Measurements from ENCODE around the gene SMYD3. TPM values are rescaled to one million over a fixed set of nuclear protein-coding genes. Genes with fewer than 3 reads are reported as not detected.

SMYD3 gene
- total and polyA plus RNA-seq, 2 of the 4 experiments (the other 2 are of a cell fraction) = 26.5 to 37.6 TPM

DNA sequence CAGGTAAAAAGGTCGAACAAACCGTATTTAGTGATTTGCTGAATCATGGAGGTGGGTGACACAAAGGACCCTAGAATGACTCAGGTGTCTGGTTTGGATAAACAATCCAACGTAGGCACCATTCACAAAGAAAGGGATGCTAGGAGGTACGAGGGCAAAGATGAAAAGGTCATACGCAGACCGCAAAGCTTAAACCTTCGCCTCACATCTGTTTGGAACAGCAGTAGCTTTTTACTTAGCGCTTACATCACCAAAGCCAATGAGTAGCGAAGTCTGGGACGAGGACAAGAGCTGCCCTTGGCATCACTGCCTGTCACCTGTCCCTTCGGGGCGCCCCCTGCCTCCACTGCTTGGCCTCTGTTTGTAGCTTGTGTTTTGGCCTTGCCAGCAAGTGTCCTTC, 350.2 kb downstream of the SMYD3 start:
- Histone ChIP-seq H3K36me3 (ENCODE audit: control insufficient read depth, insufficient read depth, low read length) (no peaks in the 10 kb centered on the region), H4K8ac (ENCODE audit: low read depth in 2 of 2, low read length in 2 of 2) (no peak overlapping the region; a peak in 1 of 4 replicates), H3K9me1 (ENCODE audit: insufficient read depth, low read length) (peaks cover 14% of the 10 kb centered on the region), H3K18ac (ENCODE audit: low read depth, low read length) (no peak overlapping the region), H3K4me2 (ENCODE audit: low read depth, low read length) (no peak overlapping the region), H3K23ac (ENCODE audit: low read depth, low read length) (no peak overlapping the region), H3K27ac (ENCODE audit: insufficient read depth, low read length) (no peak overlapping the region), H2BK120ac (ENCODE audit: low read depth, low read length) (no peak overlapping the region), H2BK20ac (ENCODE audit: low read depth, low read length) (peak overlapping the region; percentile 7; the same call in 1 of the 2 replicates), H2BK15ac (ENCODE audit: low read depth, low read length) (no peak overlapping the region; the same call in 2 of the 3 replicates), H4K5ac (ENCODE audit: low read depth, low read length) (no peak overlapping the region), H3K14ac (replicated peaks; ENCODE audit: low read depth, low read length) (no peak overlapping the region), H3K27me3 (ENCODE audit: control insufficient read depth, insufficient read depth, low read length) (no peaks in the 10 kb centered on the region), H3K4me3 (ENCODE audit: insufficient read depth, low read depth, low read length) (no peak overlapping the region), H2AK5ac (ENCODE audit: low read depth, low read length) (peak overlapping the region; percentile 13; the same call in 1 of the 2 replicates), H3K9ac (ENCODE audit: low read depth, low read length) (no peak overlapping the region), H4K91ac (ENCODE audit: insufficient read depth, low read depth, low read length) (no peak overlapping the region; the same call in 1 of the 2 replicates), H3K9me3 (ENCODE audit: control insufficient read depth, insufficient read depth, low read length) (no peaks in the 10 kb centered on the region), H3K4ac (ENCODE audit: low read depth, low read length) (peak overlapping the region; percentile 11; the same call in 1 of the 2 replicates), H2AFZ (replicated peaks; ENCODE audit: low read length, poor library complexity) (no peak overlapping the region), H3K4me1 (ENCODE audit: control insufficient read depth, insufficient read depth, low read length) (peaks cover 4% of the 10 kb centered on the region), H3K56ac (ENCODE audit: extremely low read depth, insufficient read depth, low read length) (no peak overlapping the region), H4K20me1 (ENCODE audit: insufficient read depth, low read length) (no peaks in the 10 kb centered on the region), H2AK9ac (replicated peaks; ENCODE audit: low read depth, low read length, poor library complexity) (no peak overlapping the region), H3K79me1 (ENCODE audit: low read depth in 1 of 2, low read length in 2 of 2) (0 out of 4 replicates have a peak, but pooled peaks cover 0 to 4% of the 10 kb centered on the region in 2 experiments), H2BK5ac (ENCODE audit: low read depth, low read length, poor library complexity, severe bottlenecking) (no peak overlapping the region)
- ChIA-PET POLR2A (ENCODE audit: unreplicated experiment) (no interaction called here), CTCF (interaction anchor here (1.2 kb wide), 1 partner anchor 12 kb away, joined by 5 read pairs; no protein-coding TSS in a partner anchor)
- intact Hi-C loops (cut with micrococcal nuclease) = no loop called here
- BruUV-seq (replicated peaks) = no TSS peak
- TF ChIP-seq RAD21 (IDR thresholded peaks at IDR 0.05; ENCODE audit: low read length) (no peak), ELK1 (IDR thresholded peaks at IDR 0.05; ENCODE audit: borderline replicate concordance, low read depth, low read length) (no peak), BHLHE40 (IDR thresholded peaks at IDR 0.05; ENCODE audit: low read depth, low read length) (no peak), SMC3 (IDR thresholded peaks at IDR 0.05; ENCODE audit: low read depth, low read length) (no peak), POLR2A (IDR thresholded peaks at IDR 0.05; ENCODE audit: low read depth, low read length) (no peak), RCOR1 (IDR thresholded peaks at IDR 0.05; ENCODE audit: insufficient replicate concordance, low read length) (no peak), FOS (IDR thresholded peaks at IDR 0.05; ENCODE audit: low read depth, low read length) (no peak), MAZ (IDR thresholded peaks at IDR 0.05; ENCODE audit: borderline replicate concordance, low read depth, low read length) (no peak), RFX5 (IDR thresholded peaks at IDR 0.05; ENCODE audit: low read depth, low read length) (no peak), MAFK (IDR thresholded peaks at IDR 0.05; ENCODE audit: low read depth, low read length) (no peak), USF2 (IDR thresholded peaks at IDR 0.05; ENCODE audit: low read depth, low read length) (no peak)
- ATAC-seq (ENCODE audit: low read depth) (no peak), DNase-seq (no peak)
- WGBS, 2 experiments (ENCODE audit: extremely low coverage in 2 of 2, insufficient read length in 1 of 2) = 95% methylated on average over 7 of the region's 12 CpGs; no CpG with 5 or more reads in 1 of the 2 experiments
- in situ Hi-C loops (cut with MboI; ENCODE audit: low sequenced_read_pairs) = no loop called here
- dilution Hi-C loops (cut with HindIII; ENCODE audit: low sequenced_read_pairs, unreplicated experiment) = no loop called here
